ENCODE data around the gene KRTAP13-1. TPM values are rescaled to one million over a fixed set of nuclear protein-coding genes. Genes with fewer than 3 reads are reported as not detected.

The KRTAP13-1 gene
- total RNA-seq, 4 donors from 2014 or later, result not detected

DNA sequence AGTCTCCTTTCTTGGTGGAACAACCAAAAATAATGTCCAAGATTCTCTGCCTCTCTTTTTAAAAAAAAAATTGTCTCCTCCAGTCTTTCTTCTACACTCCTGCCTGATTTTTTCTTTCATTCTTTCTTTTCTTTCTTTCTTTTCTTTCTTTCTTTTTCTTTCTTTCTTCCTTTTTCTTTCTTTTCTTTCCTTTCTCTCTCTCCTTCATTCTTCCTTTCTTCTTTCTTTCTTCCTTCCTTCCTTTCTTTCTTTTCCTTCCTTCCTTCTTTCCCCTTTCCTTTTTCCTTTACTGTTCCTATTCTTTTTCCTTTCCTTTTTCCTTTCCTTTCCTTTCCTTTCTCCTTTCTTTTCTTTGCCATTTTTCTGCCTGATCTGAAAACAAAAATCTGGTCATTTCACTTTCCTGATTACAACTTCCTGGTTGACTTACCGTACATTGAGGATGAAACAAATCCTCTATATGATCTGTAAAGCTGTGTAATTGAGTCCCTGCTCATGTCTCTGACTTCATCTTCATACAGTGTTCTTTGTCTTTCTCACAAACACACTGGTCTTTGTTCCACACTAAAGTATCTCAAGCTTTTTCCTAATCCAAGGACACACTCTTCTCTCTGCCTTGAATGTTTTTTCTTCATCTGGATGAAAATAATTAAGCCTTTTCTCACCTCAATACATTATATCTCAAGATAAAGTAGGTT, 41.4 kb upstream of the KRTAP13-1 start:
- Histone ChIP-seq H3K36me3 (no peaks in the 10 kb centered on the region), H3K27me3 (no peaks in the 10 kb centered on the region), H3K4me3 (no peak overlapping the region), H3K27ac (no peak overlapping the region), H3K4me1 (no peaks in the 10 kb centered on the region), H3K9me3 (no peaks in the 10 kb centered on the region)
- intact Hi-C loops (cut with DNase I; ENCODE audit: low total_unique reads), result no loop called here
- WGBS, 2 donors (ENCODE audit: low coverage in 1 of 2), result 55 to 67% methylated on average over 1 of the region's 1 CpG
- no peak for TF ChIP-seq POLR2A (IDR thresholded peaks at IDR 0.05)
- TF ChIP-seq EP300 (IDR thresholded peaks at IDR 0.05; ENCODE audit: low read depth), result no peak
- TF ChIP-seq, protein P1, sequence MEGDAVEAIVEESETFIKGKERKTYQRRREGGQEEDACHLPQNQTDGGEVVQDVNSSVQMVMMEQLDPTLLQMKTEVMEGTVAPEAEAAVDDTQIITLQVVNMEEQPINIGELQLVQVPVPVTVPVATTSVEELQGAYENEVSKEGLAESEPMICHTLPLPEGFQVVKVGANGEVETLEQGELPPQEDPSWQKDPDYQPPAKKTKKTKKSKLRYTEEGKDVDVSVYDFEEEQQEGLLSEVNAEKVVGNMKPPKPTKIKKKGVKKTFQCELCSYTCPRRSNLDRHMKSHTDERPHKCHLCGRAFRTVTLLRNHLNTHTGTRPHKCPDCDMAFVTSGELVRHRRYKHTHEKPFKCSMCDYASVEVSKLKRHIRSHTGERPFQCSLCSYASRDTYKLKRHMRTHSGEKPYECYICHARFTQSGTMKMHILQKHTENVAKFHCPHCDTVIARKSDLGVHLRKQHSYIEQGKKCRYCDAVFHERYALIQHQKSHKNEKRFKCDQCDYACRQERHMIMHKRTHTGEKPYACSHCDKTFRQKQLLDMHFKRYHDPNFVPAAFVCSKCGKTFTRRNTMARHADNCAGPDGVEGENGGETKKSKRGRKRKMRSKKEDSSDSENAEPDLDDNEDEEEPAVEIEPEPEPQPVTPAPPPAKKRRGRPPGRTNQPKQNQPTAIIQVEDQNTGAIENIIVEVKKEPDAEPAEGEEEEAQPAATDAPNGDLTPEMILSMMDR (IDR thresholded peaks at IDR 0.05), result no peak
- no peak for TF ChIP-seq POLR2AphosphoS5 (IDR thresholded peaks at IDR 0.05)
- in situ Hi-C loops (cut with MboI; ENCODE audit: low pct_ligation_motif_present in 1 of 4, low pct_unique_long_range_greater_than_20kb in 1 of 4, low sequenced_read_pairs in 3 of 4), result no loop called here
- DNase-seq, result no peak

DNA sequence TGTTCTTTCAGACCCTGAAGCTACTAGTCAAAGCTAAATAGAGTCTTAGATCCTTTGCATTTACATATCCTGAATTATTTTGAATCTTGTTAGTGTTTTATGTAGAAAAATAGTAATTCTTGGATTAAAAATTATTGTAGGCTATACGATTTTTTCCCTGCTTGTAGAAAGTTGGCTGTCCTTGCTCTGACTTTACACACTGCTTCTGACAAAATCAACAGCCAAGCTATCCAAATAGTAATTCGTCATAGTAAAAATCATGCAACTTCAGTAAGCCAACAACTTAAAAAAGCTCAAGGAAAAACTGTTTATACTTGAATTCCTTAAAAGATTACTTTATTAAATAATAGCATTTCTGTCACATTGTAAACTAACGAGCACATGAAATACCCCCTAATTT, 39.9 kb upstream of the KRTAP13-1 start:
- no peak overlapping the region for H3K27ac ChIP-seq
- no peaks in the 10 kb centered on the region for H3K36me3 ChIP-seq
- no peak for DNase-seq
- intact Hi-C loops (cut with DNase I; ENCODE audit: low total_unique reads) (no loop called here), in situ Hi-C loops (cut with MboI; ENCODE audit: low pct_ligation_motif_present in 1 of 4, low pct_unique_long_range_greater_than_20kb in 1 of 4, low sequenced_read_pairs in 3 of 4) (no loop called here)
- H3K9me3 ChIP-seq, result no peaks in the 10 kb centered on the region
- no peaks in the 10 kb centered on the region for H3K4me1 ChIP-seq
- no peak for TF ChIP-seq POLR2AphosphoS5 (IDR thresholded peaks at IDR 0.05)
- TF ChIP-seq, protein P1 (IDR thresholded peaks at IDR 0.05), result no peak
- TF ChIP-seq EP300 (IDR thresholded peaks at IDR 0.05; ENCODE audit: low read depth), result no peak
- no peak for TF ChIP-seq POLR2A (IDR thresholded peaks at IDR 0.05)
- no peaks in the 10 kb centered on the region for H3K27me3 ChIP-seq
- H3K4me3 ChIP-seq, result no peak overlapping the region
- 30 to 43% methylated on average over 3 of the region's 3 CpGs for WGBS, 2 donors (ENCODE audit: low coverage in 1 of 2)

DNA sequence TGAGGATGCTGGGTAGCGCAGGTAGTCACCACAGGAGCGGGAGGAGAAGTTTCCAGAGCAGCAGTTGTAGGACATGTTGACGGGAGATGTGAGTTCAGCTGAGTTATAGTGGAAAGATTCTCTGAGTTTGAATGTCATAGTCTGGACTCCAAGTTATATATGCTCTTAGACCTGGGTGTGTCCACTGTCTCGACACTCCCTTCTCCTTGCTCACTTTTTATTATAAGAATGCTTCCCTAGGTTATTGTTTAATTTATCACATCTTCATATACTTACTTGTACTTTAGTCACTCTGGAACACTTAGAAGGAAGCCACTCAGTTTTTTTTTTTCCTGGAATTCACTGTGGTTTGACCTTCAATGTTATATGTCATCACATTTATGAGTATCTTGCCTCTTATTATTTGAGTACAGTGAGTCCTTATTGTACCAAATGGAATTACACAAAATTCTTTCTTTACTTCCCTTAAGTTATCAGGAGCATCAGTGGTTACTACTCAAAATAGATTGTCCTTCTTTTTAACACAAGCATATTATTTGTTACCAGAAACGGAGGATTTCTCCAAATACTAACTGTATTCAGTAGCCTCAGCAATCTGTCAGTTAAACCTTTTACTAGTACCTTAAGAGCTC, 23.6 kb upstream of the KRTAP13-1 start, which contains the start of gene KRTAP13-2:
KRTAP13-2 (minus strand) TSS at position 133 of the 632 bp plus-strand sequence; CDS start at position 75, 58 bp downstream.
- WGBS, 2 donors (ENCODE audit: low coverage in 1 of 2), result 67 to 72% methylated on average over 5 of the region's 5 CpGs
- TF ChIP-seq POLR2AphosphoS5 (IDR thresholded peaks at IDR 0.05) (no peak), EP300 (IDR thresholded peaks at IDR 0.05; ENCODE audit: low read depth) (no peak), POLR2A (IDR thresholded peaks at IDR 0.05) (no peak)
- TF ChIP-seq, protein P1 (IDR thresholded peaks at IDR 0.05), result no peak
- Histone ChIP-seq H3K27ac (no peak within 1 kb of the TSS), H3K36me3 (no peaks in the 10 kb centered on the region), H3K4me3 (no peak within 1 kb of the TSS), H3K27me3 (no peaks in the 10 kb centered on the region), H3K4me1 (no peaks in the 10 kb centered on the region), H3K9me3 (no peaks in the 10 kb centered on the region)
- in situ Hi-C loops (cut with MboI; ENCODE audit: low pct_ligation_motif_present in 1 of 4, low pct_unique_long_range_greater_than_20kb in 1 of 4, low sequenced_read_pairs in 3 of 4) (no loop called here), intact Hi-C loops (cut with DNase I; ENCODE audit: low total_unique reads) (no loop called here)
- no peak for DNase-seq

DNA sequence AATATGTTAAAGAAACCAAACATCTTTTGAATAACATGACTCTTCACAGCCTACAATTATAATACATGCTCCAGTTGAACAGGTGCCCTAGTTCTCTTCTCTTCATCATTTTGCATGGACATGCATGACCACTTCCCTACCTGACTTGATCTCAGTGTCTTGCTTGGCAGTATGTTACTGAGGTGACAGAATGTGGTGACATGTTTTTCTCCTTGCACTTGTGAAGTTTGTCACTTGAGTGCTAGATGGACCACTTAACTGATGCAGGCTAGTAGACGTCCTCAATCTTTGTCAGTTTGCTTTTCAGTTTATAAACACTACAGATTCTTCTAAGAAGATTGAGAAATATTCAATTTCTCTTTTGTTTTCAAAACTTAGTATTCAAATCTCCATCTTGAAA, 13.6 kb upstream of the KRTAP13-1 start:
- H3K27ac ChIP-seq, result no peak overlapping the region
- H3K27me3 ChIP-seq, result no peaks in the 10 kb centered on the region
- no peaks in the 10 kb centered on the region for H3K36me3 ChIP-seq
- no peaks in the 10 kb centered on the region for H3K4me1 ChIP-seq
- DNase-seq, result no peak
- H3K9me3 ChIP-seq, result no peaks in the 10 kb centered on the region
- WGBS, 2 donors (ENCODE audit: low coverage in 1 of 2), result 40 to 69% methylated on average over 1 of the region's 1 CpG
- TF ChIP-seq, protein P1 (IDR thresholded peaks at IDR 0.05), result no peak
- TF ChIP-seq POLR2A (IDR thresholded peaks at IDR 0.05) (no peak), EP300 (IDR thresholded peaks at IDR 0.05; ENCODE audit: low read depth) (no peak)
- no peak overlapping the region for H3K4me3 ChIP-seq
- intact Hi-C loops (cut with DNase I; ENCODE audit: low total_unique reads), result no loop called here
- in situ Hi-C loops (cut with MboI; ENCODE audit: low pct_ligation_motif_present in 1 of 4, low pct_unique_long_range_greater_than_20kb in 1 of 4, low sequenced_read_pairs in 3 of 4), result no loop called here

Measured in transverse colon (tissue), 4 donors.